HG03571 (cell line): ENCODE results near the gene CFAP45.

Source experiments
- ATAC-seq: cut with Tn5 transposase; IDR thresholded peaks from one replicate; pipeline ENCODE4 v1.9.1; 2021; ENCODE audit not compliant: unreplicated experiment

CFAP45 gene

GRCh38 chr1:159854693-159855192 is 45.2 kb downstream of the CFAP45 start:
- no peak for ATAC-seq

GRCh38 chr1:159854116-159854692 is 45.8 kb downstream of the CFAP45 start:
- no peak for ATAC-seq

- ATAC-seq, result no peak
Observed at GRCh38 chr1:159853417-159854115, 46.4 kb downstream of the CFAP45 start.

GRCh38 chr1:159851407-159851806 is 48.6 kb downstream of the CFAP45 start:
- no peak for ATAC-seq

GRCh38 chr1:159849626-159850366 is 50.2 kb downstream of the CFAP45 start:
- no peak for ATAC-seq

- ATAC-seq, result no peak
Observed at GRCh38 chr1:159848326-159848725, 51.6 kb downstream of the CFAP45 start.

GRCh38 chr1:159847231-159847630 is 52.7 kb downstream of the CFAP45 start:
- no peak for ATAC-seq

GRCh38 chr1:159845751-159846629 is 54.0 kb downstream of the CFAP45 start:
- ATAC-seq, result no peak

GRCh38 chr1:159843459-159843858 is 56.5 kb downstream of the CFAP45 start:
- no peak for ATAC-seq

- no peak for ATAC-seq
Observed at GRCh38 chr1:159841749-159842148, 58.2 kb downstream of the CFAP45 start.

- ATAC-seq, result peak; percentile 86
Observed at GRCh38 chr1:159839116-159839849, 60.7 kb downstream of the CFAP45 start.

- peak; percentile 75 for ATAC-seq
Observed at GRCh38 chr1:159838715-159839114, 61.2 kb downstream of the CFAP45 start.

GRCh38 chr1:159835862-159836525 is 64.0 kb downstream of the CFAP45 start:
- ATAC-seq, result no peak

- ATAC-seq, result no peak
Observed at GRCh38 chr1:159835356-159835755, 64.6 kb downstream of the CFAP45 start.

- ATAC-seq, result no peak
Observed at GRCh38 chr1:159832309-159832708, 67.7 kb downstream of the CFAP45 start.

- ATAC-seq, result no peak
Observed at GRCh38 chr1:159831412-159832141, 68.4 kb downstream of the CFAP45 start.

- no peak for ATAC-seq
Observed at GRCh38 chr1:159830722-159831121, 69.2 kb downstream of the CFAP45 start.

GRCh38 chr1:159829822-159830465 is 70.0 kb downstream of the CFAP45 start:
- no peak for ATAC-seq

GRCh38 chr1:159829273-159829634 is 70.7 kb downstream of the CFAP45 start:
- peak; percentile 68 for ATAC-seq
